Stimulated activated naive CD4-positive, alpha-beta T cell treated with Interleukin-2 at 50 U/mL for 16 hours (primary cell): Measurements from ENCODE around the gene ANKRD6.
"Not testable (repeated sequence)": the region's sequence is repeated elsewhere in the genome, so short reads cannot be mapped to it uniquely, and the experiment has no call there.

Experiments
- DNase-seq: peaks from one replicate; lab custom pipeline; 2025; lab: John Stamatoyannopoulos, UW

ANKRD6 gene

DNA sequence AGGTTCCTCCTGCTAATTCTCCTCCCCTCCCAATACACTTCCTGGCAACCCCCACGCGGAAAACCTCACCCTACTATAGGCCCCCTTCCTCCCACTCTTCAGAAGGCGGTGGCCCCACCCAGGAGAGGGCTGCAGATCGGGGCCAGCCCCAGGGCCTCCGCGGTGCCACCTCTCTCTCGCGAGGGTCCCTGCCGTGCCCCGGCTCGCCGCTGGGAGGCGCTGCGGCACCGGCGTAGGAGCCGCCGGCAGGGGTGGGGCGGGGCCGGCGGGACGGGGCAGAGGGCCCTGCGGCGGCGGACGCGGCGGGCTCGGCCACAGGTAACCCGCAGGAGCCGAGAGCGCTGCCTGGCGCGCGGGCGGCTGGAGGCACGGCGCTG, at the start of gene ANKRD6:
ANKRD6 (plus strand) TSS at position 278 of the 377 bp plus-strand sequence. CDS start 133,825 bp downstream, outside the sequence.
- peak; percentile 75 for DNase-seq

DNA sequence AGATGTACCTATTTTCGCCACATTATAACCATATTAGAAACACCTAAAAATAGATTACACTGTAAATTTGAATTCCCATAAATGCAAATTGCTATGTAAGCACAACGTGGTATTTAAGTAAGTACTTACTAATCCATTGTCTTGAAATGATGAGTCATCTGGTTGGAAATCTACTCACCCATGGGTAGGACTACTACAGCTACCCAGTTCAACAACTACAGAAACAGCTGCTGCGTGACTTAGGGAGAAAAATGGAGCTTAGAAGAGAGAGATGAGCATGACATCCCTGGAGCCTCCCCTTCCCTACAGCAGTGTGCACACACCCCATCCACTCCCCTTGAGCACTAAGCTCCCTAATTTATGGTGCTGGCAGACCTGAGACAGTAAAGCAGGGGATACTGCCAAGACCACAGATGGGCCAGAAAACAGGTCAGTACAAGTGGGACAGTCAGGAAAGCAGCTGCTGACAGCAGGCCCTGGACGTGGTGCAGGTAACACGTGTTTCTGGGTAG, 47.7 kb upstream of the ANKRD6 start:
- DNase-seq, result no peak

DNA sequence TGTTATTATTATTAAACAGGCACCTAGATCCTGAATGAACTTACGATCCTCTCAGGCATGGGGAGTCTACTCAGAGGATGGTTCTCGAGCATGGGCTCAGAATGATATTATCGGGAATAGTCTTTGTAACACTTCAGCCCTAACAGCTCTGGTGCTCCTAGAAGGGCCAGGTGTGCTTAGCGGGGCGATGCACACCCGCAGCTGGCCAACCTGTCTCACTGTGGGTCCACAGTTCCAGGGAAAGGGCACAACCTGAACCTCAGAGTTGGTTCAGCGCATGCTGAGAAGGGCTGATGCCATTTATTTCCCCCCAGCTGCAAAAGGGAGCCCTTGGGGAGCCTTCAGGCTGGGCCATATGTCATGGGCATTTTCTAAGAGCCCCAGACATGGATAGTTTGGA, 47.1 kb upstream of the ANKRD6 start:
- DNase-seq, result no peak

DNA sequence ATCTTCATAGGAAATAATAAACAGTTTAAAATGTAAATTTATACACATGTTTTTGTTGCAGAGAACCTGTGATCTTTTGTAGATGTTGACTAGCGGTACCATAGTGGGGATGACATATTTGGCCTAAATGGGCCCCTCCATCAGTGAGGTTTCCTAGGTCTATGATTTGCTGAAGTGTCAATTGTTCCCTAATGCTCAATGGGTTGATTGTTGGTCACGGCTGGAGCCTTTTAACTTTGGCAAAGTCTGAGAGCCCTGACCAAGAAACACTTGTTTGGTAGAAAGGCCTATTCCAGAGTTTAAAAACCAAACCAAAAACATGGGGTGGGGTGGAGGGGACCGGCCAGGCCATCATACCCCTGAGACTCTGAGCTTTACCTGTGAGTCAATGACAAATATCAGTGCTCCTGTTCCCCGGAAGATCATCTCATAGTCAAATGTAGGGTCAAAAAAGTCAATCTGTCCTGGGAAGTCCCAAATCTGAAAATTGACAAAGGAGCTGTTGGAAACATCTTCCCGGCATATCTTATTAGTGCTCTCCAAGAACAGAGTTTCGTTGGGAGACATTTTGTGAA, 45.9 kb upstream of the ANKRD6 start:
- DNase-seq, result no peak

DNA sequence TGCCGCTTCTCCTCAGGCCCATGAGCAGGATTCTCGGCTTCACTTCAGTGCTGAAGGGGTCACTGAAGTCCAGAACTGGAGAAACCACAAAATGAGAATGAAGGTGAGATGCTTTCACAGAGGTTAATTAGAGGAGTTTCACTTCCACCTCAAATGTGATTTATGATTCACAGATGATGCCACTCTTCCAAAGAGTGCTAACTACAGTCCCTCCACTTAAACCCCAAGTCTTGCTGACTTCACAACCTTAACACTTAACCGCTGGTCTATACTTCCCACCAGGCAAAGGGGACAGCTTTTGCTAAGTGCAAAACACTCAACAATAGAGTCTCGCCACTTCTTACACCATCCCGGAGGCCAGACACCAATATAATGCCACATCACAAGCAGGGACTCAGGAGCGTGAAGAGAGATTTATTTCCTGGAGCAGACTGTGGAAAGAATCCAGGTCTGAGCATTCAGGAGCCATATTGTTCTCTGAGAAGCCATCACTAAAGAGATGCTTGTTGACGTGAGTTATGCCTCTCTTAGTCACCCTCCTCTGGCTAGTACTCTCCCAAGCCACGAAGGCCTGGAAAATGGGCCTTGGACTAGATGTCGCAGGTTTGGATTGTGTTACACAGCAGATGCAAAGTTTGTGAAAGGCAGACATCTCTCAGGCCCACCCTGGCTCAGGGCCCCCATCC, 45.3 kb upstream of the ANKRD6 start:
- DNase-seq, result no peak

DNA sequence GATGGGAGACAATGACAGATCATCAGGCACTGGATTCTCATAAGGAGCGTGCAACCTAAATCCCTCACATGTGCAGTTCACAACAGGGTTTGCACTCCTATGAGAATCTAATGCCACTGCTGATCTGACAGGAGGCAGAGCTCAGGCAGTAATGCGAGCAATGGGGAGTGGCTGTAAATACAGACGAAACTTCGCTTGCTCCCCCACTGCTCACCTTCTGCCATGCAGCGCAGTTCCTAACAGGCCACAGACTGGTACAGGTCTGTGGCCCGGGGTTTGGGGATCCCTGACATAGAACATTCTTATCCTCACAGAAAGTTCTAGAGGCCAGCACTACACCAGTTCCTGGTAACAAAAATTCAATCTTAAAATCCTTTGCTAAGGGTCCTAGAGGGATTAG, 44.1 kb upstream of the ANKRD6 start:
- no peak for DNase-seq

DNA sequence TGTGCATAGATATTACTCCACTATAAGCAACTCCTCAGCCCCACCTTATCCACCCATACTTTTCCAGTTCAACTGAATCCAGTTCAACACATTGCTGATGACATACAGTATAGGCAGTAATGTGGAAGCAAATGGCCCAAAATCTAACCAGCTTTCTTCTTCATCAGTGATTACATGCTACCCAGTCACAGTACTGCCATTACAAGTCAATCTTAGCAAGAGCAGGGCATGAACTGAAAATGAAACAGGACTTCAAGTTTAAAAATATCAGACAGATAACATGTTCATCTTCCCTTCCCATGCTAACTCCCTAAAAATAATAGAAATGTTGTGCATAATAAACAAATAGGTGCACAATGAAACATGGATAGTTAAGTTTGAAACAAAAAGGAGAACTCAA, 40.1 kb upstream of the ANKRD6 start:
- DNase-seq, result no peak

DNA sequence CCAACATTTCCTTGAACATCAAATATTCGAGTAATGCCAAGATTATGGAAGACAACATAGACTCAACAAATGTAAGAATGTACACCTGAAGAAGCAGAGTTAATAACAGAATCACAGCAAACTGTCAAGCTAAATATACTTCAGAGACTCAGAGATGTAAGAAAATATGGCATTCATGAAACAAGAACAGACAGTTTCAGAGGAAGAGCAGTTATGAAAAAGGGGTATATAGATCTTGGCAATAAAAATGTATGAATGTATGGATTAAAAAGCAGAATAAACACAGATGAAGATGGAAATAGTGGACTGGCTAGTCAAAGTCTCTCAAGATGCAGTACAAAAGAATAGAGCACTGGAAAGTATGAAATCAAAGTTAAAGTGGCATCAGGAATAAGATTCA, 39.3 kb upstream of the ANKRD6 start:
- no peak for DNase-seq

DNA sequence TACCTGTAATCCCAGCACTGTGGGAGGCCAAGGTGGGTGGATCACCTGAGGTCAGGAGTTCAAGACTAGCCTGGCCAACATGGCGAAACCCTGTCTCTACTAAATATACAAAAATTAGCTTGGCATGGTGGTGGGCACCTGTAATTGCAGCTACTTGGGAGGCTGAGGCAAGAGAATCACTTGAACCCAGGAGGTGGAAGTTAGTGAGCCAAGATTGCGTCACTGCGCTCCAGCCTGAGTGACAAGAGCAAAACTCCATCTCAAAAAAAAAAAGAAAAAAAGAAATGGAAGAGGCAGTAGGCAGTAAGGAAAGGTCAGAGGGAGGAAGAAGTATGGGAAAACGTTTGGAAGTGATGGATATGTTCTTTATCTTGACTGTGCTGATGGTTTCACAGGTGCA, 35.1 kb upstream of the ANKRD6 start:
- not testable (repeated sequence) for DNase-seq

DNA sequence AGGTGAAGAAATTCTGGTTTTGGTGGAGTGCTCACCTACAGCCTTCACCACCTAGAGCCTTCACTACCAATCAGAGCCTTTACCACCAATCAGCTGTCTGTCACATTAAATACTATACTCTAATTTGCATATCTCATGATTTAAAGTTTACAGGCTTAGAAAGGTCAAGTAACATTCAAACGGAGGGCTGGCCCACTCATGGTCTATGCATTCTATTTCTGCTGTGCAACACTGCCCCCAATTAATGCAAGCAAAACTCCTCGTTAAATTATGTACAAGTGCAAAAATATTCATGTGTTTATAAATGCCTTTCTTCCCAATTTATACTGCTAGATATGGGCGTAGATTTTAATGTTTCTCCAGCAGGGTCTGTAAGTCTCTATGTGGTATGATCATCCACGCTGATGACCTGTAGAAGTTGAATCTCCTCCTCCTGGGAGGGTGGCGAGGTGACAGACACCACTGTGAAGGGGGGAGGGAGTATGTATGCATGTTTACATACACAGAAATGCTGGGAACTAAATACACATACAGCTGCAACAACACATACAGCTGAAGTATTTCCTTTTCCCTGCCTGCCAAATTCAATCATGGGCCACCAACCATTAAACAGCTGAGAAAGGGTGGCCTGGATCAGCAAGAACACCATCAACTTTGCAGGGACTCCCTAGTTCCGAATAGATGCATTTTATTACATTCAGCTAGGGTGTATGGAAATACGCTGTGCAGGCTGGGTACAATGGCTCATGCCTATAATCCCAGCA, 34.0 kb upstream of the ANKRD6 start:
- DNase-seq, result no peak

DNA sequence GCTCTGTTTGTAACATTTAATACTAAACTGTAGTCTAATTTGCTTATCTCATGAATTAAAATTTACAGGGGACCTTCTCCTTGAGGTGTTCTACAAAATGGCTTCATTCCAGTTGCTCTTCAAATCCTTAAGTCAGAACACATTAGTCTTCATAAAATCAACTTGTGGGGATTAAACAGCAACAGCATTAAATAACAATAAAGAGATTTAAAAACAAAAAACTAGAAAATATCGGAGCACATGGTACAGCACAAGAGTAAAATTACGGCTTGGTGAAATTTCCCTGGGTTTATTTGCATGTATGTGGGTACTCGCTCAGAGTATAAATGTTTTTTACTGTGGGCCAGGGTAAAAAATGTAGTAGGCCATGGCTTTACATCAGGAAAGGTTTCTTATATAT, 32.9 kb upstream of the ANKRD6 start:
- DNase-seq, result no peak

DNA sequence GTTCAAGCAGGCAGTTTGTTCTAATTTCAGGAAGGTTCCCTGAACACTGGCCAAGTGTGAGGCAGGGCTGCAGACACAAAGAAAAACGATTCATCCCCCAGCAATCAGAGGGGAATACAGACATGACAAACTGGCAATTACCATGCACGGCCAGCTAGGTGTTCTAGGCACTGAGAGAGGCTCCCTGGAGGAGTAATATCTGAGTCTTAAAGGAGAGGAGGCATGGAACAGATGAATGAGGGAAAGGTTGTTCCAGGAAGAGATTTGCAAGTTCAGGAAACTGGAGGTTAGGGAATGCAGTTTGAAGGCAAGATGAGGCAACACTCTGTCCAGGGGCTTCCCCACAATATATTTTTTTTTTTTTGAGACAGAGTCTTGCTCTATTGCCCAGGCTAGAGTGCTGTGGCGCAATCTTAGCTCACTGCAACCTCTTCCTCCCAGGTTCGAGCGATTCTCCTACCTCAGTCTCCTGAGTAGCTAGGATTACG, 32.0 kb upstream of the ANKRD6 start:
- DNase-seq, result no peak

DNA sequence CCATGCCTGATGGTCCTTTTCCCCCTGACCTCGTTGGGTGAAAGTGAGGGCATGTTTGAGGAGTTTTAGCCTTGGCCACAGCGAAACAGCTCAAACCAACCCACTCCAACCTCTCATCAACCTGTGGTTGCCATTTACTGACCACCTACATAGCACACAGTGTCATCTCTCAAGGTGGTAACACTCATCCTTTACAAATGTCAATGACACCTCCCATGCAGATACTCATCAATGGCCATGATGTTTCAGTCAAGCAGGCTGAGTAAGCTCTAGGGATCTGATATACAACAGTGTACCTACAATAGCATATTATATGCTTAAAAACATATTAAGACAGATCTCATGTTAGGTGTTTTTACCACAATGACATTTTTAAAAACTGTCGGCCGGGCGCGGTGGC, 30.2 kb upstream of the ANKRD6 start:
- no peak for DNase-seq

DNA sequence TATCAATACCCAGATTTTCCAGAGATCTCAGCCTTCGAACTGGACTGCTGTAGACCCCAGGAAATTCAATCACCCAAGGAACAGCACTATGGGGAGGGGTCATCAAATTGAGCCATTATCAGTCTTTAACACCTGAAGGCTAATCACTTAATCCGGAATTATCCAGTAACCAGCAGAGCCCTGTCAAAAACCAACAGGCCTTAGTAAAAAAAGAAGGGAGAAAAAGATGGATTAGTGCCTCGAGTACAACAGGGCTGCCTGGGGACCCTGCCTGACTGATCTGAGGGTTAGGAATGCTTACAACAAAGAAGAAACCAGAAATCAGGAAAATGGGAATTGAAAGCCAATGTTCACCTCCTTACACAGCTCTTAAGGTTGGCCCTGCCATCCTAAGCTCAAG, 28.4 kb upstream of the ANKRD6 start:
- no peak for DNase-seq

DNA sequence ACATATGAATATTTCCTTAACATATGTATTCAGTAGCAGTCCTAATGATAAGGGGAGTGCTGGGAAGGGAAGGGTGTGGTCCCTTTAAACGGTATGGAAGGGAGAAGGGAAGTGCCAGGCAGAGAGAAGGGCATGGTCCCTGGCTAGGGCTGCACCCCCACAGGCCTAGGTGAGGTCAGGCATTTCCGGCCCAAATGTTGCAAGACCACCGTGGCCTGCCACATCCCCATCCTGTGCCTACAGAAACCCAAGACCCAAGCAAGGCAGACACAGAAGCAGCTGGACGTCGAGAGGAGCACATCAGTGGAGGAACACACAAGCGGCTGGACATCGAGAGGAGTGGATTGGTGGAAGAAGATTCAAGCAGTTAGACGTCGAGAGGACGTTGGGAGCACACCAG, 26.8 kb upstream of the ANKRD6 start:
- DNase-seq, result no peak

DNA sequence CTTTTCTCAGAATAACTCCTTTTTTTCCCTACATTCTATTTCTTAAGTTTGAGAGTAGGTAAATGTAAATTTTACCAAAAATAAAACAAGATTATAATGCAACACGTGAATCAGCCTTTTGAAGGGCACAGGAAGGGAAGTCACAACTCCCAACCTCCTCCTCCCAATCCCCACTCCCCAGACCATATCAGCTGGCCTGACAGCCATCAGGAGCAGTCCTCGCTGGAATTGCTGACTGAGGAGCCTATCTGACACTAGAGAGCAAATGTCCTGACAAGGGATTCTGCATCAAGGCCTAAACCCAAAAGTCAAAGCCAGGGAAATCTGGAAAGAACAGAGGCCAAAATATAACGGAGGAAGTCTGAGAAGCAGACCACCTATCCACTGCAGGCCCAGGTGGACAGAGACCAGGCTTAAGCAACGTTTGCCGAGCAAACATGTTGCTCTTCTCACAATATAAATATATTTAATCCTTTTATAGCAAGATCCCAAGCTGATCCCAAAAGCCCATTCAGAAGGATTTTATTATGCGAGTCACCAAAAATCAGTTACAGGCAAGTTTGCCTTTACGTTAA, 23.4 kb upstream of the ANKRD6 start:
- no peak for DNase-seq

DNA sequence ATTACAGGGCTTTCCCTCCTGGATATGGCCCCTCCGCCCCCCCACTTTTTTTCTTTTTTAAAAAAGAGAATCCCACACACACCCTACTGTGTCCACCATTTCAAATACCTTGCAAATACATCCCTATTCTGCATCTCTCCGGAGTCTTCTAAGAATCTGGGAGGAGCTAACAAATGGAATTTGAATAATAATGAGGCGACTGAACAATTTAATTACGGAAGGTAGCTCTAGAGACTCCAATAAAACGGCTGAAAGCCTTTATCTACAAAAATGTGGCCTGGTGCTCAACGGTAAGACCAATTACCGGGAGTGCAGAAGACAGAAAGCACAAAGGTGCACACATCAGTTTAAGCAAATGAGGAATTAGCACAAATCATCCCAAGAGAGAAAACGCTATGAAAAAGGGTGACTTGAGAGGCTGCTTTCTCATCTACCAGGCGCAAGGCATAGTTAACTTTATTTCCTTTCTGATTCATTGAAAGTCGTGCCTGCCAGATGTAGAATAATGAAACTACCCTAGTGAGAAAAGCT, 22.7 kb upstream of the ANKRD6 start:
- no peak for DNase-seq

DNA sequence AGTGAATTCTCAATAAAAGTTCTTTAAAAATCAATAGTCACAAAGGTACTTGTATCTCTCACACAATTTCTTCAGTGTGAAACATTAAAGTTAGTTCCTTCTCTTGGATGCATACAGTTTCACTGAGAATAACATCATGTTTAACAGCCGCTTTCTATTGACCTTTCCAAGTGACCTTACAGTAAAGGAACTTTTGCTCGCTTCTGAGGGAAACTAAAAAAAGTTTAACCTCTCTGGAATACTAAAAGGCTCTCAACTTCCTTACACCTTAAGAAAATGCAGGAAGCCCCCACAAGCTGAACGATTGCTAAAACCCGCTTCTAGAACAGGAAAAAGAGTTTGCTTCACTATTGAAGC, 22.2 kb upstream of the ANKRD6 start:
- no peak for DNase-seq

DNA sequence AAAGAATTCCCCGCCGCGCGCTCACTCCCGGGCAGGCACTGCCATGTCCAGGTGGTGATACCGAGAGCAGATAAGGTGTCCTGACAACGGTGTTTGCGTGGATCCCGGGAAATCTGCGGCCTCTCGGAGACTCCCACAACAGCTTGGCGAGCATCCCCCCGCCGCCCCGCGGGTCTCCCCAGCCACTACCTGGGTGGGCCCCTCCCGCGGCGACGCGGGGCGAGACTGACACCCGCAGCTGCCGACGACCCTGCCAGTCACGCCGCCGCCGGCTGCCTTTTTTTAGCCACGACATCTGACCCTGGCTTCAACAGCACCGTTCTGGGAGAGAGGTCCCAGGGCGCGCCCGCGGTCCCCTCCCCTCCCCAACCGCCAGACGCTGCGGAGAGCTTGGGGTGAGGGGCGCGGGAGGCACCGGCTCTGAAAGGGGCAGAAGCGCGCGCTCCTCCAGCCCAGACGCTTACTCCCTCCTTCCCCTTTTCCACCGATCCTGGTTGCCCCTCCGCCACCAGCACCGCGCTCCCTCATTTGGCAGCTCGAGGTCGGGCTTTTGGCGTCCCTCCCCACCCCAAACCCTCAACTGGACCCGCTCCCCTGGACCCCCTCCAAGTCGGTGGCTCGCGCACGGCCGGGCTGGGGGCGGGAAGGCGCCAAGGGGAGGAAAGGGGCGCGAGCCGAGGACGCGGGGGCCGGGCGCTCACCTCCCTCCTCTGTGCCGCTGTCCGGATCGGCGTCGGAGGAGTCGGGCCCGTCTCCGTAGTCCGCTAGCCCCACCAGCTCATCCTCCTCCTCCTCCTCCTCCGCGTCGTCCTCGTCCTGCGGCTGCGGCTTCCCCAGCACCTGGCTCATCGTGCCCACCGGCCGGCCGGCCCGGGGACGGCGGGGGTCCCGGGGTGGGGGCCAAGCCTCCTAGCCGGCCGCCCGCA, 21.5 kb upstream of the ANKRD6 start:
- peak; percentile 16 for DNase-seq

DNA sequence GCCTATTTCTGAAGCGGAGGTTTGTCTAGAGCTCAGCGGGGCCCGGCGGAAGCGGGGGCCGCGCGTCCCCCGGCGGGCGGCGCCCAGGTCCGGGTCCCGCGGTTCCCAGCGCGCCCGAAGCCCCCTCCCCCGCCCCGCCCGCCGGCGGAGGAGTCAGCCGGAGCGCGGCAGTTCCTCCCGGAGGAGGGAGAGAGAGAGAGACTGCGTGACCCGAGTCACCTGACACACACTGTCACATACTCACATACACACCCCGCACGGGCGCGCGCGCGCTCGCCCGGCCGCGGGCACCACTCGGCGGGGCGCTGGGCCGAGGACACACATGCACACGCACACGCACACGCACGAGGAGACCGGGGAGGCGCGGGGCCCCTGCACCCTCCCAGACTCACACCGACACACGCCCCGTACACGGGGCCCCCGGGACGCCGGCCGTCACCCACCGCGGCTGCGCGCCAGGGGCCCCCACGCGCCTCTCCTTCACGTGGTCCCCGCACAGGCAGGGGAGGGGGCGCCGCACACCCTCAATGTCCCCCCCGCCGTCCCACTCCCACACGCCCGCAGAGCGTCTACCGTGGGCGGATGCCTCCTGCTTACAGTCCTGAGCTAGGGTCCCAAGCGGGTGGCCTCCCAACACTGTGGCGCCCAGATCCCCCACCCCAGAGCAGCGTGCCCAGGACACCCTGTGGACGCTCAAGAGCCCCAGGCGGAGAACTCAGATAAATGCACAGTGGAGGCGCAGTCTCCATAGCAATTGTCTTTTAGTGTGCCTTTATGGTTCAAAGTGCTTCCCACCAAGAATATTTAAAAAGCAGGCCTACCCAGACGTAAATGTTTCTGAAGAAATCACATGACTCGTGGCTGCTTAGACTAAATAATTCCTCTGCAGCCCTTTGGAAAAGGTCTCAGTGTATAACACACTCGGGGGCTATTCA, 20.6 kb upstream of the ANKRD6 start, which contains the start of gene RRAGD:
RRAGD (minus strand) TSS at position 203 of the 935 bp plus-strand sequence. CDS start 280 bp downstream, outside the sequence.
- peak; percentile 35 for DNase-seq
